GM21515 (cell line): ENCODE measurements around the gene PSMG2.
"Not testable (repeated sequence)": the region's sequence is repeated elsewhere in the genome, so short reads cannot be mapped to it uniquely, and the experiment has no call there.

Experiments used
- ATAC-seq: cut with Tn5 transposase; IDR thresholded peaks from one replicate; pipeline ENCODE4 v1.9.1; 2021; ENCODE audit not compliant: unreplicated experiment

PSMG2 gene

DNA sequence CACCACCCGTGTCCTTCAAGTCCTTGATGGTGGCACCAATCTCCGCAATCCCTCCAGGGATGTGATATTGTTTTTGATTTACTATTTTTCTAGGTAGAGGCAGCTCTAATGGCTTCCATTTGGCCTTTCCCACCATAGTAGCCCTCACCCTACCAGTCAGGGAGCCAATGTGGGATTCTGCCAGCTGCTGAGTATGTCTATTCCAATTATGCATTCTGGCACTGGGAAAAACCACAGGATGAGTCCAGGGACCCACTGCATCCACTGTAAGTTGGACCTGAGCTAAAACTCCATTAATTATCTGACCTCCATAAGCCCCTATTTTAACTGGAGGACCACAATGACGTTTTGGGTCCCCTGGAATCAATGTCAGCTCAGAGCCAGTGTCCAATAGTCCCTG lies 55.7 kb downstream of the PSMG2 start:
- ATAC-seq = not testable (repeated sequence)

DNA sequence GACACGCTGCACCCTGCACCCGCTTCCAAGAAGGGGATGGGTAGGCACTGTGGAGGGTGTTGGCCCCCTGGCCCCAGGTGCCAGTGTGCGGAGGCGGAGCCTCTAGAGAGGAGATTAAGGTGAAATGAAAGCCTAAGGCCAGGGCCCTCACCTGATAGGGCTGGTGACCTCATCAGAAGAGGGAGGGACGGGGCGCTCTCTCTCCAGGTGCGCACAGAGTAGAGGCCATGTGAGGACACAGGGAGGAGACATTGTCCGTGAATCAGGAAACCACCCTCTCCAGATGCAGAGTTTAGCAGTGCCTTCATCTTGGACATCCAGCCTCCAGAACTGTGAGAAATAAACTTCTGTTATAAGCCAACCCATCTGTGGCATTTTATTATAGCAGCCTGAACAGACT lies 62.3 kb downstream of the PSMG2 start:
- no peak for ATAC-seq

DNA sequence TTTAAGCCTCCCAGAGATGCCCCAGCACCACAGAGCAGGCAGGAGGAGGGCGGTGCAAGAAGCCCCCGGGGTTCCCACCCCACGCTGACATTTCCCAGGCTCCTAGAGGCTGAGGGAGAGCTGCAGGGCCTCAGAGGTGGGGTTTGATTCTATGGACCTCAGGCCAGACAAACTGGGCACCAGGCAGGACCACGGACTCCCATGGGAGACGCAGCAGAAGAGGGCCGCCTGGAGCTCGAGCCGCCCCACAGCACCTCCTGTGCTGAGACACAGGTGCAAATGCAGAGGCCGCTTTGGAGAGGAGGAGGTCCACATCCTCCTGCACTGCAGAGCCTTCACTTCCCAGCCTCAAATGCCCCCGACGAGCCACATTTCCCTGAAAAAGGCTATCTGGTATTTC lies 62.7 kb downstream of the PSMG2 start:
- no peak for ATAC-seq

DNA sequence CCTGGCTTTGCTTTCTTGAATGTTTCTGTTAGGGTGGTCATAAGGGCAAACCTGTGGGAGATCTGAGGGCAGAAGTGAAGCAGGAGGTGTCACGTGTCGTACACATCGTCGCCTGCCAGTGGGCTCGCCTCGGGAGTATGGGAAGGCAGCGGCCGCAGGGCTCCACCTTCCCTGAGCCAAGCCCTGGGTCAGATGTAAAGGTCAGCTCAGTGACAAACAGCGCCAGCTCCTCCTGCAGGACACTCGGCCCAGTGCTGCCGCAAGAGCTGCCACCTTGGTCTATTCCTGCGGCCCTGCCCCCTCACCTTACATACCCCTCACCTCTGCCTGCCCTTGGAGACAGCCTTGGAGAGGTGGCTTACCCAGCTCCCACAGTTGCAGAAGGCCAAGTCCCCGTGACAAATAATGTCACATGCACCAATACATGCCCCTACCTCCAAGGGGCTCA lies 64.2 kb downstream of the PSMG2 start:
- ATAC-seq = no peak

DNA sequence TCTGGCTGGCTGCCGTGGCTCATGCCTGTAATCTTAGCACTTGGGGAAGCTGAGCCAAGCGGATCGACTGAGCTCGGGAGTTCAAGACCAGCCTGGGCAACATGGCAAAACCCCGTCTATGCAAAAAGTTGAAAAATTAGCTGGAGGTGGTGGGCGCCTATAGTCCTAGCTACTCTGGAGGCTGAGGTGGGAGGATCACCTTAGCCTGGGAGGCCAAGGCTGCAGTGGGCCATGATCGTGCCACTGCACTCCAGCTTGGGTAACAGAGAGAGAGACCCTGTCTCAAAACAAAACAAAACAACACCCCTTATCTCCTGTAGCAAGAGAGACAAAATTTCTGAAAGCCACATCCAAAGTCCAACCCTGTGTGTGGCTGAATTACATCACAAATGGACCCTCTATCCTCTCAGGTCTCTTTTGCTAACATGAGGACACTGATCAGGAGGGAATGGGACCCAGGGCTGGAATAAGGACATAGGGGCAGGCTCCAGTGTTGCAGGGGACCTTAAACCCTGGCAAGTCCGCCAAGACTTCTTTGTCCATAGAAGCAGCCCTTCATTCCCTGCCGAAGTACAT lies 64.8 kb downstream of the PSMG2 start:
- no peak for ATAC-seq

DNA sequence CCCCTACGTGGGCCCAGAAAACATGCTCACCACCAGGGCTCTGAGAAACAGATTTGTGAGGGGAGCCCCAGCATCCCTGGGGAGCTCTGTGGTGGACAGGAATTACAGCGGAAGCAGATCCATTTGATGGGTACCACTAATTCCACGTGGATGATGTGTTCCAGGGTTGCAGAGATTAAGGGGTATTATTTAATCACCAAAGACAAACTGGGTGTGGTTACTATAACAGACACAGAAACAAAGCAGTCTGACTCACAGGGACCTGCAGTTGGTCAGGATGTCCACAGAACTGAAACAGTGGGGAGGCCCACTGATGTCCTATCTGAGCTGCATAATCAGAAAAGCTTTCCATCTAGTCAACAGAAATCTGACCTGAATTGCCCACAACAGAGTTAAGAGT lies 65.8 kb downstream of the PSMG2 start:
- no peak for ATAC-seq

DNA sequence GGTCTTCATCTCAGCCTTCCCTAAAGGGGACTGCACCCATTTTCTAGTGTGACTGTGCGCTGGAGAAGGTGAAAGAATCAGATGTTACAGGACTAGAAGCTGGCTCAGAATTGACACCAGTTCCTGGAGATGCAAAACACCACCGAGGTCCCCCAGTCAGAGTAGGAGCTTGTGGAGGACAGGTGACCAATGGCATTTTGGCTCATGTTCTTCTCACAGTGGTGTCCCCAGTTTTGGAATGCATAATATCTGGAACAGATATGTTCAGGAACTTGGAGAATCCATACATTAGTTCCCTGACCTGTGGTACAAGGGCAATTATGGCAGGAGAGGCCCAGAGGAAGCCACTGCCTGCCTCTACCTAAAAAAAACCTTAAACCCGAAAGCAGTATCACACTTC lies 66.3 kb downstream of the PSMG2 start:
- no peak for ATAC-seq

DNA sequence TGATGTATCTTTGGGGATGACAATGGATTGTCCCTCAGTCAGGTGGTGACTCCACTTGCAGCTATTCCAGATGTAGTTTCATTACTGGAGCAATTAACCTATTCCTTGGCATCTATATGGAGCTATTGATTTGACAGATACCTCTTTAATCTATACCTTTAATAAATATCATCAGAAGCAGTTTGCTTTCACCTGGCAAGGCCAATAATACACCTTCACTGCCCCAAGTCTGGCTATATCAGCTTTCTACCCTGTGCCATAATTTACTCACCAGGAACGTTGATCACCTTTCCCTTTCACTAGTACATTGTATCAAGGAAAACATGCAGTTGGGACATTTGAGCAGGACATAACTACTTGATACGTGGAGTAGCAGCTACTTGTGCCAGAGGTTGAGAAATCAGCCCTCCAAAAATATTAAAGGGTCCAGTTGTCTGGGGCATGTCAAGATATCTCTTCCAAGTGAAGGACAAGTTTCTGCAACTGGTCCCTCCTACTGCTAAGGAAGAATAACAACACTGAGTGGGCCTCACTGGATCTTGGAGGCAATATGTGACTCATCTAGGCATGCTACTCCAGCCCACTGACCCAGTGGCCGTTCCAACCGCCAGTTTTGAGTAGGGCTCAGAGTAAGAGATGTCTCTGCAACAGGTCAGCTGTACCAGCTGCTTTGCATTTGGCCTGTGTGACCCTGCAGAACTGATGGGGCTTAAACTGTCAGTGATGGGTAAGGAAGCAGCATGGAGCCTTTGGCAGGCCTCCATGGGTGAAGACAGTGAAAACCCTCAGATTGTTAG lies 67.0 kb downstream of the PSMG2 start:
- no peak for ATAC-seq

DNA sequence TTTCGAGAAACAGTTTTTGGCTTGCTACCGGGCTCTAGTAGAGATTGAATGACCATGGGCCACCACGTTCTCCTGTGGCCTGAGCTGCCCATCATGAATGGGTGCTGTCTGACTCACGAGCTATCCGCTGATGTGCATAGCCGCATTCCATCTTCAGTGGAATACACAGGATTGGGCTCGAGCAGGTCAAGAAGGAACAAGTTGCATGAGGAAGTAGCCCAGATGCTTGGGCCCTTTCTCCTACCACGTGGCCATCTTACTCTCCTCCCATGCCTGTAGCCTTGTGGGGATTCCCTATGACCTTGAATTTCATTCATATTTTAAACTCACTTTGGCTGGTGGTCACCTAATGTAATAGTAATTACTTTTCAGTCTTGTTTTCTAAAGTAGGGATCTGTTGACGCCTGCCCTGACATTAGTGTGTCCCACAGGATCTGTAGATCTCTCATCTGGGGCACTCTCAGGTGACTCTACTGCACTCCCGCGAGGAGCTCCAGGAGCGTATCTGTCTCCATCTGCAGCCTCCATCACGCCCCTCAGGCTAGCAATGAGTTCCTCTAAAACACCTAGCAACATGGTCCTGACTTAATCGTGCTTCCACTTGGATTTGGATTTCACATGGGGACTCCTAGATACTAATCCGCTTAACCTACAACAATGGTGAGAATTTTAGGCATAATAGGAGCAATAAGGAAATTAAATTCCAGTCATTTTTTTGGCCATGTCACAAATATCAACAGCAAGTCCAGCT lies 67.8 kb downstream of the PSMG2 start:
- no peak for ATAC-seq

DNA sequence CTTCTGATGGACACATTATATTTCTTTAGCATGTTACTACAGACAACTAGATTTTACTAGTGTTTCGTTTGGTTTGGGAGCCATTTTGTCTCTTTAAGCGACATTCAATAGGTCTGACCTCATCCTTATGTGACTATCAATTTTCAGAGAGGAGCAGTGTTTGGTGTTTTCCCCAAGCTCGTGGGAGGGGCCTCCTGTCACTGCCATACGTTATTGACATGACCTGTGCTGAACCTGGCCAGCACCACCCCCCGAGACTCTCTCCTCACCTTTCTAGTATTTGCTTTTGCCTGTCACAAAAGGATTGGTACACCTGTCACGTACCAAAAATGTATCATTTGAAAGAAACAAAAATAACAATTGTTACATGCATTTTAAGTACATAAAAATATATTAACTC lies 69.3 kb downstream of the PSMG2 start:
- no peak for ATAC-seq

DNA sequence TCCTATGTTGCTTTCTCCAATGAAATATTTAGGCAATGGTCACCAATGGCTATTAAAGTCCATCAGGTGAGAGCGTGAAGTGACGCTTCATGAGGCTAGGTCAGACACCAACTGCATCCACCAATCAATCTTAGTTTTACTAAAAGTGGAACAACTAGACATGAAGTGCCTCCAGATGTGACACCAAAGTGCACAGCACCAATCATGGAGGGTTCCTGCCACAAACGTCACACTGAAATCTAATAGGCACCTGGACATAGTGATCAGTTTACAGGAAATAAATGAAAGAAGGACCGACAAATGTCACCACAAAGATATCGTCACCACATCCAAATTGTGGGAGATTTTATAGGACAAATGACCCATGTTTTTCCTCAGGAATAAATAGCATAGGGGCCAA lies 70.5 kb downstream of the PSMG2 start:
- ATAC-seq = no peak

DNA sequence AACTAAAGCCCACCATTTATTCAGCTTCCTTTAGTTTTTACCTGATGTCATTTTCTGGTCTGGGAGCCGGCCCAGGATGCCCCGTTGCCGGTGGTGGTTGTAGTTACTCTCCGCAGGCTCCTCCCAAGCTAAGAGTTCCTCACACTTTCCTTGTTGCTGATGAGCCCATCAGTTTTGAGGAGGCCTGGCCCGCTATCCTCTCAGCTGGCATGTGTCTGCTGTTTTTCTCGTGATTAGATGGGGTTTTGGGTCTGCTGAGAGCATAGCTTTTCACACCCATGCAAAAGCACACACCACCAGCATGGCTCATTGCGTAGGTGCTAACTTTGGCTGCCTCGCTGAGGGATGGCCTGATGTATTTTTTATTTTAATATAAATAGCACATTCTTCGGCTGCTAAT lies 72.1 kb downstream of the PSMG2 start:
- no peak for ATAC-seq
